WI38 (cell line): ENCODE results near the gene CEP112.

ENCODE experiments used
- H3K4me3 ChIP-seq: 2 replicates; pipeline ENCODE4 v1.5.1; 2011; ENCODE audit warnings: low read depth, mild to moderate bottlenecking, control low read depth, low read length
- CTCF ChIP-seq: IDR thresholded peaks from 2 replicates; pipeline ENCODE4 v1.5.1; 2012; ENCODE audit warnings: low read depth, mild to moderate bottlenecking, control low read depth, low read length

CEP112 gene

DNA sequence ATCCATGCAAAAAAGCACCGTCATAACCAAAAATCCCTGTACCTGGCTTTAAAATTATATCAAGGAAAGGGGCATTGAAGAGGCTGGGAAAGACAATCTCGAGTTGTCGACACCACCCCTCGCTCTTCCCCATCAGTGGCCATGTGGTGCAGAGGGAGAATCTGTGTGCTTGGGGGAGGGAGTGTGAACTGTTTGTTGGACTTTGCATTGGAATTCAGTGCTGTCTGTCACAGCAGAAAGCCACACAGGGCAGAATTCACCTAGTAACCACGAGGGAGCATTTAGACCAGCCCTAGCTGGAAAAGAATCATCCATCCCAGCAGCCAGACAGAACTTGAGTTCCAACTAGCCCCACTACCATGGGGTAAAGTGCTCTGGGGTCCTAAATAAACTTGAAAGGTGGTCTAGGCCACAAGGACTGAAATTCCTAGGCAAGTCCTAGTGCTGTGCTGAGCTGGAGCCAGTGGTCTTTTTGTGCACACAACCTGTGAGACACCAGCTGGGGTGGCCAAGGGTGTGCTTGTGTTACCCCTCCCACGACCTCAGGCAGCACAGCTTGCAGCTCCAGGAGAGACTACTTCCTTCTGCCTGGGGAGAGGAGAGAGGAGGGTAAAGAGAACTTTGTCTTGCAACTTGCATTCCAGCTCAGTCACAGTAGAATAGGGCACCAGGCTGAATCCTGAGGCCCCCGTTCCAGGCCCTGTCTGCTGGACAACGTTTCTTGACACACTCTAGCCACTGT, 11.5 kb upstream of the CEP112 start:
- no peak for TF ChIP-seq CTCF
- no peak overlapping the region for H3K4me3 ChIP-seq

DNA sequence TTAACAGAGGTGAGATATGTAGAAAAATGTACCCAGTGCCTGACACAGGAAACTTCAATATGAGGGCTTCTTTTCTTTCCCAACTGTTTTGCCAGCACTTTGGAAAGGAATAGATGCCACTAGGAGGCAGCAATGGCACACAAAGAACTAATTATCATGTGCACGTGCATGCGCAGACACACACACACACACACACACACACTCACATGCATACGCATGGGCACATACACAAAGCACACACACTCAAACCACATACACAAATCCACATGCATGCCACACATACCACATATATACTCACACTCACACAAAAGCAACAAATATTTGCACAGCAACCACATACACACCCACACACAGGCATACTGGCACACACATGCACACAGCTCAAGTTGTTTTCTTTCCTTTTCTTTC, 8.8 kb upstream of the CEP112 start:
- no peak overlapping the region for H3K4me3 ChIP-seq
- TF ChIP-seq CTCF = peak; percentile 70

- no peak for TF ChIP-seq CTCF
- H3K4me3 ChIP-seq = no peak overlapping the region
These were observed 6.3 kb upstream of the CEP112 start for GRCh38 chr17:66198242-66198641.

DNA sequence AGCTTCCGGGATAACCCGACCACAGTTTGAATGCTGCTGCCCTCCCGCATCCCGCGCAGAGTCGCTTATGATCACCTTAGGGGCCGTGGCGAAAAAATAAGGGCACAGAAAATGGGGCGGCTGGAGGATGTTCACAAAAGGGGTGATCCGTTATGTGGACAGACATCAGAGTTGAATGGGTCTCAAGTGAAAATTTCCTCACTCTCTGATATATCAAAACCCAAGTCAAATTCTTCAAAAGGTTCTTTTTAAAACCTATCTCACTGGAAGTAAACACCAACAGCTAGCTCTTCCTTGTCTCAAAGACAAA, 400 bp upstream of the CEP112 start:
- H3K4me3 ChIP-seq = peak overlapping the region; percentile 80
- no peak for TF ChIP-seq CTCF

DNA sequence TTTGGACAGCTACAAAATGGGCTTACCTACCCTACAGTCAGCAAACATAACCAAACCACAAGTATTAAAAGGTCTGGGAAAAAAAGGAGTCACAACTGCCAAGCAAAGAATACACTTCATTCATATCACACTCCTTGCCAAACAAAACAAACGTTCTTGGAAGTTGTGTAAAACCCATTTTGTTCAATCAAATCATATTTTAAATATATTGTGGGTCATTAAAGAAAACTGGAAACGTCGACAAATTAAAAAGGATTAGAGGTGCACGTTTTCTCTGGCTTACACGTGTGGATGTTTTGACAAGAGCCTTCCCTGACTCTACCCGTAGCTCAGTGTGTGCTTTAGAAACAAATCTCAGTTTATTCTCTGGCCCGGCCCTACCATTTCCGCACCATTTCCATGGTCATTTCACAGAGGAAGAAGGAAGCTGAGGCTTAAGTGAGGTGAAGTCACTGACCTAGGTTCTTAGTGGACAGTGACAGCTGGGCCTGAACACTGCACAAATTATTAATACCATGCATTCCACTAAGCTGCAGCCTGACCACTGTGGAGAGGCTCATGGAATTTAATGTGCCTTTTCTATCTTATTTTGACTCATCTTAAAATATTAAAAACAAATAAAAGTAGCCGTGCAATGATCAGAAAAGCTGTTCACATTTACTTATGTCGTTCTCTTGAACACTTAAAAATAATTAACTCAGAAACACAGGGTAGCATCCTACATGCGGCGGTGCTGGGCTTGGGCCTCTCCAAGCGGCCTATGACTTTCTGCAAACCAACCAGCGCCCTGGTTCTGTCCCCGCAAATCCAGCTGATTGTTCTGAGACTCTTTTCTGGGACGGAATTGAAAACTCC, 968 bp downstream of the CEP112 start:
- TF ChIP-seq CTCF = no peak
- H3K4me3 ChIP-seq = peak overlapping the region; percentile 80

GRCh38 chr17:66187718-66188117, 4.2 kb downstream of the CEP112 start:
- H3K4me3 ChIP-seq = no peak overlapping the region
- no peak for TF ChIP-seq CTCF

GRCh38 chr17:66185862-66186261, 6.1 kb downstream of the CEP112 start:
- no peak overlapping the region for H3K4me3 ChIP-seq
- no peak for TF ChIP-seq CTCF
